PC-9 (cell line): ENCODE measurements around the gene QRFP. TPM values are rescaled to one million over a fixed set of nuclear protein-coding genes. Genes with fewer than 3 reads are reported as not detected.

Experiments used
- BruUV-seq: library from RNA; stranded (reverse); fragments of 400-500 nt; replicated peaks from 2 replicates; lab custom pipeline; 2021; lab: Mats Ljungman, UMichigan
- CTCF ChIA-PET: fragments of 300-600 bp; sonication (Branson Sonifier 250); formaldehyde crosslinking; loops from one replicate; lab custom pipeline; 2022; ENCODE audit warnings: antibody characterized with exemption; lab: Charles Lee
- POLR2A ChIA-PET: fragments of 300-600 bp; sonication (Branson Sonifier 250); formaldehyde crosslinking; loops from one replicate; lab custom pipeline; 2022; ENCODE audit warnings: antibody characterized with exemption; ENCODE audit not compliant: unreplicated experiment; lab: Charles Lee
- DNase-seq, 2 experiments: peaks; one replicate each; pipeline versions ENCODE4 v3.0.0 to v3.0.0-alpha.2; 2015 to 2022; ENCODE audit warnings: mixed read lengths in 1 of 2
- H2AFZ ChIP-seq: fragments of 200-600 bp; sonication (generic); 2 replicates; pipeline ENCODE4 v1.8.1; 2017; ENCODE audit warnings: antibody characterized with exemption
- H3F3A ChIP-seq: fragments of 200-600 bp; sonication (generic); 2 replicates; pipeline ENCODE4 v1.8.1; 2017; ENCODE audit warnings: antibody characterized with exemption, mild to moderate bottlenecking, low read depth; ENCODE audit not compliant: insufficient read depth
- H3K27ac ChIP-seq: fragments of 200-600 bp; sonication (generic); 2 replicates; pipeline ENCODE4 v1.6.1; 2016; ENCODE audit warnings: mixed run types
- H3K27me3 ChIP-seq: fragments of 200-600 bp; sonication (generic); 2 replicates; pipeline ENCODE4 v1.6.1; 2016; ENCODE audit warnings: low read depth, mixed run types; ENCODE audit not compliant: insufficient read depth
- H3K36me3 ChIP-seq: fragments of 200-600 bp; sonication (generic); 2 replicates; pipeline ENCODE4 v1.6.1; 2016; ENCODE audit warnings: low read depth, mixed run types
- H3K4me1 ChIP-seq: fragments of 200-600 bp; sonication (generic); replicated peaks from 2 replicates; pipeline ENCODE4 v1.6.1; 2016; ENCODE audit warnings: mixed run types; ENCODE audit not compliant: insufficient read depth
- H3K4me2 ChIP-seq: fragments of 200-600 bp; sonication (generic); 2 replicates; pipeline ENCODE4 v1.6.1; 2017; ENCODE audit warnings: mixed run types
- H3K4me3 ChIP-seq: fragments of 200-600 bp; sonication (generic); 2 replicates; pipeline ENCODE4 v1.6.1; 2016; ENCODE audit warnings: mixed run types
- H3K79me2 ChIP-seq: fragments of 200-600 bp; sonication (generic); 2 replicates; pipeline ENCODE4 v1.6.1; 2017; ENCODE audit warnings: low read depth, mixed run types
- H3K9me2 ChIP-seq: fragments of 200-600 bp; sonication (generic); 2 replicates; pipeline ENCODE4 v1.8.1; 2017; ENCODE audit warnings: mild to moderate bottlenecking; ENCODE audit not compliant: insufficient read depth
- H3K9me3 ChIP-seq: fragments of 200-600 bp; sonication (generic); 2 replicates; pipeline ENCODE4 v1.8.1; 2016; ENCODE audit warnings: low read depth; ENCODE audit not compliant: insufficient read depth
- H4K20me1 ChIP-seq: fragments of 200-600 bp; sonication (generic); 2 replicates; pipeline ENCODE4 v1.8.1; 2017; ENCODE audit not compliant: insufficient read depth
- CTCF ChIP-seq: fragments of 200-600 bp; sonication (generic); conservative IDR thresholded peaks from 2 replicates; pipeline ENCODE4 v1.6.1; 2017; ENCODE audit warnings: mixed run types, antibody characterized with exemption, mild to moderate bottlenecking, moderate library complexity
- EZH2 ChIP-seq: fragments of 200-600 bp; sonication (generic); IDR thresholded peaks from 2 replicates; pipeline ENCODE4 v1.8.0; 2017; ENCODE audit warnings: antibody characterized with exemption, low read depth
- intact Hi-C: fragments of 100-400 bp; cut with micrococcal nuclease; formaldehyde crosslinking; loops from one replicate; pipeline ENCODE4 v1.10.0; 2022; ENCODE audit not compliant: unreplicated experiment
- total RNA-seq: library from RNA; stranded (reverse); gene quantifications from 2 replicates; pipeline ENCODE4 v1.2.3, GENCODE V29; 2021

The QRFP gene
- total RNA-seq, 1 experiment from 2014 or later, result not detected

- intact Hi-C loops, result no loop called here
- Histone ChIP-seq H3K4me3 (no peak overlapping the region), H3K27ac (no peak overlapping the region), H3K9me2 (no peaks in the 10 kb centered on the region), H3K9me3 (no peaks in the 10 kb centered on the region), H4K20me1 (no peaks in the 10 kb centered on the region), H3K27me3 (no peaks in the 10 kb centered on the region), H3K4me2 (no peak overlapping the region), H3K4me1 (no peaks in the 10 kb centered on the region), H3F3A (no peaks in the 10 kb centered on the region), H3K79me2 (no peaks in the 10 kb centered on the region), H3K36me3 (no peaks in the 10 kb centered on the region), H2AFZ (no peak overlapping the region)
- ChIA-PET POLR2A (no interaction called here), CTCF (interaction anchor here (0.6 kb wide), 1 partner anchor 341 kb away, joined by 3 read pairs; no protein-coding TSS in a partner anchor)
- BruUV-seq, result no TSS peak
- TF ChIP-seq EZH2 (no peak), CTCF (no peak)
- DNase-seq, result no peak
Observed at GRCh38 chr9:130880599-130881220, 15.9 kb downstream of the QRFP start.

- CTCF ChIA-PET, result no interaction called here
- no peaks in the 10 kb centered on the region for H3K9me3 ChIP-seq
- no peaks in the 10 kb centered on the region for H3K79me2 ChIP-seq
- no peaks in the 10 kb centered on the region for H3F3A ChIP-seq
- no peaks in the 10 kb centered on the region for H4K20me1 ChIP-seq
- no peaks in the 10 kb centered on the region for H3K9me2 ChIP-seq
- intact Hi-C loops, result no loop called here
- no peak overlapping the region for H3K4me3 ChIP-seq
- H3K27ac ChIP-seq, result no peak overlapping the region
- no peaks in the 10 kb centered on the region for H3K27me3 ChIP-seq
- TF ChIP-seq CTCF, result no peak
- no peak for TF ChIP-seq EZH2
- POLR2A ChIA-PET, result no interaction called here
- H3K4me2 ChIP-seq, result no peak overlapping the region
- BruUV-seq, result no TSS peak
- no peaks in the 10 kb centered on the region for H3K4me1 ChIP-seq
- DNase-seq, result no peak
- H2AFZ ChIP-seq, result no peak overlapping the region
- H3K36me3 ChIP-seq, result no peaks in the 10 kb centered on the region
Observed at GRCh38 chr9:130879863-130880411, 16.7 kb downstream of the QRFP start.

GRCh38 chr9:130878295-130878694 lies 18.3 kb downstream of the QRFP start:
- POLR2A ChIA-PET, result no interaction called here
- intact Hi-C loops, result no loop called here
- TF ChIP-seq CTCF, result no peak
- TF ChIP-seq EZH2, result no peak

More at GRCh38 chr9:130878295-130878694, 18.3 kb downstream of the QRFP start:
- H3K9me2 ChIP-seq, result no peaks in the 10 kb centered on the region
- no TSS peak for BruUV-seq
- H3K36me3 ChIP-seq, result no peaks in the 10 kb centered on the region
- no peaks in the 10 kb centered on the region for H3K4me1 ChIP-seq
- H4K20me1 ChIP-seq, result no peaks in the 10 kb centered on the region
- no peaks in the 10 kb centered on the region for H3K79me2 ChIP-seq
- no peak overlapping the region for H3K4me3 ChIP-seq
- CTCF ChIA-PET, result no interaction called here
- no peaks in the 10 kb centered on the region for H3K27me3 ChIP-seq
- no peaks in the 10 kb centered on the region for H3F3A ChIP-seq
- H3K4me2 ChIP-seq, result no peak overlapping the region
- no peak overlapping the region for H2AFZ ChIP-seq
- H3K27ac ChIP-seq, result no peak overlapping the region
- H3K9me3 ChIP-seq, result no peaks in the 10 kb centered on the region
- no peak for DNase-seq
